NCI-H2196 treated with DMSO at 0.1 percent for 48 hours (cell line): Measurements from ENCODE around the gene TMEM179B.
"Not testable (repeated sequence)": the region's sequence is repeated elsewhere in the genome, so short reads cannot be mapped to it uniquely, and the experiment has no call there.

Experiments used
- DNase-seq: peaks from one replicate; lab custom pipeline; 2025; ENCODE audit not compliant: unreplicated experiment; lab: John Stamatoyannopoulos, UW

Gene TMEM179B

GRCh38 chr11:62787005-62787759, at the start of gene TMEM179B:
TSS of gene TMEM179B (plus strand) at chr11:62787402. CDS start at chr11:62787432, 30 bp downstream.
- peak; percentile 95 for DNase-seq

- no peak for DNase-seq
These were observed 39.6 kb upstream of the TMEM179B start for GRCh38 chr11:62747475-62748160.

GRCh38 chr11:62749931-62750330, 37.3 kb upstream of the TMEM179B start:
- DNase-seq = not testable (repeated sequence)

GRCh38 chr11:62752177-62752785, 34.9 kb upstream of the TMEM179B start:
- DNase-seq = no peak

- DNase-seq = no peak
These were observed 34.0 kb upstream of the TMEM179B start for GRCh38 chr11:62752994-62753735.

- peak; percentile 99 for DNase-seq
These were observed 33.2 kb upstream of the TMEM179B start, which contains the start of gene ZBTB3 for GRCh38 chr11:62753736-62754603. TSS of gene ZBTB3 (minus strand) at chr11:62754160. CDS start at chr11:62753664, 496 bp downstream.

- no peak for DNase-seq
These were observed 32.1 kb upstream of the TMEM179B start for GRCh38 chr11:62755086-62755615.

- no peak for DNase-seq
These were observed 29.1 kb upstream of the TMEM179B start for GRCh38 chr11:62757846-62758788.

GRCh38 chr11:62760867-62761227, 26.4 kb upstream of the TMEM179B start:
- not testable (repeated sequence) for DNase-seq

GRCh38 chr11:62770778-62771143, 16.4 kb upstream of the TMEM179B start:
- no peak for DNase-seq

GRCh38 chr11:62771144-62772021, 15.8 kb upstream of the TMEM179B start, which contains the start of gene TAF6L:
TSS of gene TAF6L (plus strand) at chr11:62771396. CDS start at chr11:62775784, 4,388 bp downstream.
- peak; percentile 93 for DNase-seq

GRCh38 chr11:62774407-62774806, 12.8 kb upstream of the TMEM179B start:
- DNase-seq = no peak

GRCh38 chr11:62775646-62776045, 11.6 kb upstream of the TMEM179B start:
- no peak for DNase-seq

GRCh38 chr11:62777389-62777788, 9.8 kb upstream of the TMEM179B start:
- DNase-seq = no peak

- DNase-seq = no peak
These were observed 8.8 kb upstream of the TMEM179B start for GRCh38 chr11:62778441-62778840.

- no peak for DNase-seq
These were observed 4.4 kb upstream of the TMEM179B start for GRCh38 chr11:62782753-62783152.

- DNase-seq = peak; percentile 45
These were observed 741 bp upstream of the TMEM179B start for GRCh38 chr11:62786318-62787004.
